ENCODE results near the gene HYI. TPM values are rescaled to one million over a fixed set of nuclear protein-coding genes. Genes with fewer than 3 reads are reported as not detected.

Gene HYI
- total RNA-seq, 2 donors from 2014 or later, result 34.4 to 34.8 TPM

DNA sequence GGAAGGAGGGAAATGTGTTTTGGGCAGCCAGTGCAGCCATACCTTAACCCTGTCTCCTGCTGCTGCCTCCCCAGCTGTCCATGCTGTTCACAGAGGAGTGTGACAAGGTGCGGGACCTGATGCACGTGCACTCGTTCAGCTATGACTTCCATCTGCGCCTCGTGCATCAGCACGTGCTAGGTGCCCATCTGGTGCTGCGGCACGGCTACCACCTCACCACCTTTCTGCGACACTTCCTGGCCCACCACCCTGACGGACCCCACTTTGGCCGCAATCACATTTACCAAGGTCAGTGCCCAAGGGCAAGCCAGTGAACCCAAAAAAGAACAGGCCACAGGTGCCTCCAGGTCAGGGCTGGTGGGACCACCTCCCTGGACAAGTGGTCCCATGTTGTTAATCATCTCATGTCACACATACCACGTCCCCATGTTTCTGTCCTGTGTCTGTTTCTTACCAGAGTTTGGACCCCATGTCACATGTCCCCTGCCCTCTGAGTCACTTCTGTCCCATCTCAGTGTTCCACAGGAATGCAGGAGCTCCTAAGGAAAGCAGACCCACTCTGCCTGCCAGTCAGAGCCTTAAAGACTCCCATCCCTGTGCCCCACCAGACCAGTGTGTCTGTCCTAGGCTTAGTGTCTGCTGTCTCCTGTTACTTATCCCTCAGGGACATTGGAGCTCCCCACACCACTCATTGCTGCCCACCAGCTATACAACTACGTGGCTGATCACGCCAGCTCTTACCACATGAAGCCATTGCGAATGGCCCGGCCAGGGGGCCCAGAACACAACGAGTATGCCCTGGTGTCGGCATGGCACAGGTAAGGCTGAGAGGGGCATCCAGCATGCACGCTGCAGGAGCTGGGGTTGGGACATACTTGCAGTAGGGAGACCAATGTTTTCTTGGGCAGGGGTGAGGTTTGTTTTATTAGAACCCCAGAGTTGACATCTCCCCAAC lies 6.6 kb downstream of the HYI start:
- 93 to 94% methylated on average over 17 to 19 of the region's 19 CpGs for WGBS, 2 experiments (ENCODE audit: insufficient coverage in 1 of 2, insufficient read length in 1 of 2)
- Histone ChIP-seq H3K9ac (ENCODE audit: extremely low read depth, low read length, poor library complexity, severe bottlenecking) (no peak overlapping the region), H3K4me1 (ENCODE audit: control insufficient read depth, insufficient read depth, low read length) (no peaks in the 10 kb centered on the region), H3K27ac (ENCODE audit: low read depth, low read length) (no peak overlapping the region), H3K36me3 (ENCODE audit: control insufficient read depth, insufficient read depth, low read length) (peaks cover 73% of the 10 kb centered on the region), H3K27me3 (ENCODE audit: control insufficient read depth, insufficient read depth, low read length, poor library complexity, severe bottlenecking) (no peaks in the 10 kb centered on the region), H3K9me3 (ENCODE audit: control insufficient read depth, low read length) (no peaks in the 10 kb centered on the region), H3K4me3 (ENCODE audit: low read length) (no peak overlapping the region)
- no peaks in the 10 kb centered on the region for H3K27me3 Mint-ChIP-seq (ENCODE audit: insufficient read depth)
- peaks cover 21% of the 10 kb centered on the region for H3K4me1 Mint-ChIP-seq
- DNase-seq, result peak; percentile 29
- no peaks in the 10 kb centered on the region for H3K9me3 Mint-ChIP-seq
- no peak overlapping the region for H3K4me3 Mint-ChIP-seq
- H3K27ac Mint-ChIP-seq, result peak overlapping the region; percentile 13
- TF ChIP-seq, protein P1, sequence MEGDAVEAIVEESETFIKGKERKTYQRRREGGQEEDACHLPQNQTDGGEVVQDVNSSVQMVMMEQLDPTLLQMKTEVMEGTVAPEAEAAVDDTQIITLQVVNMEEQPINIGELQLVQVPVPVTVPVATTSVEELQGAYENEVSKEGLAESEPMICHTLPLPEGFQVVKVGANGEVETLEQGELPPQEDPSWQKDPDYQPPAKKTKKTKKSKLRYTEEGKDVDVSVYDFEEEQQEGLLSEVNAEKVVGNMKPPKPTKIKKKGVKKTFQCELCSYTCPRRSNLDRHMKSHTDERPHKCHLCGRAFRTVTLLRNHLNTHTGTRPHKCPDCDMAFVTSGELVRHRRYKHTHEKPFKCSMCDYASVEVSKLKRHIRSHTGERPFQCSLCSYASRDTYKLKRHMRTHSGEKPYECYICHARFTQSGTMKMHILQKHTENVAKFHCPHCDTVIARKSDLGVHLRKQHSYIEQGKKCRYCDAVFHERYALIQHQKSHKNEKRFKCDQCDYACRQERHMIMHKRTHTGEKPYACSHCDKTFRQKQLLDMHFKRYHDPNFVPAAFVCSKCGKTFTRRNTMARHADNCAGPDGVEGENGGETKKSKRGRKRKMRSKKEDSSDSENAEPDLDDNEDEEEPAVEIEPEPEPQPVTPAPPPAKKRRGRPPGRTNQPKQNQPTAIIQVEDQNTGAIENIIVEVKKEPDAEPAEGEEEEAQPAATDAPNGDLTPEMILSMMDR (conservative IDR thresholded peaks at IDR 0.05), result no peak
- H3K36me3 Mint-ChIP-seq (ENCODE audit: low read depth), result peaks cover 90% of the 10 kb centered on the region

DNA sequence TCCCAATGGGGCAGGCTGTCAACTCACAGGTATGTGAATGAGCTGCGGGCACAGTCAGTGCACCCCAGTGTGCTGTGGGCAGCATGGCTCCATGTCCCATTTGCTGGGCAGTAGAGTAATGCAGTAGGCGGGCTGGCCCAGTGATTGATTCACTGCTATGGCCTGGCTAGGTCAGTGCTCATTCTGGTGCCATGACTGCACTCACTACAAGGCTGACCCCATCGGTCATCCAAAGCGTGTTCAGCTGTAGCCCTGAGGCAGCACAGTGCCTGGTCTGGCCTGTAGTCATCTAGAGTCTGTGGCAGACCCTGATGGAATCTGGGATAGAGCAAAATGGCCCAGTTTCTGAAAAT lies 7.4 kb downstream of the HYI start:
- no peak overlapping the region for H3K4me3 ChIP-seq (ENCODE audit: low read length)
- Mint-ChIP-seq H3K36me3 (ENCODE audit: low read depth) (peaks cover 86% of the 10 kb centered on the region), H3K27me3 (ENCODE audit: insufficient read depth) (no peaks in the 10 kb centered on the region), H3K4me1 (peaks cover 18% of the 10 kb centered on the region), H3K4me3 (no peak overlapping the region), H3K27ac (no peak overlapping the region), H3K9me3 (no peaks in the 10 kb centered on the region)
- no peak for DNase-seq
- H3K9ac ChIP-seq (ENCODE audit: extremely low read depth, low read length, poor library complexity, severe bottlenecking), result no peak overlapping the region
- no peaks in the 10 kb centered on the region for H3K4me1 ChIP-seq (ENCODE audit: control insufficient read depth, insufficient read depth, low read length)
- no peak overlapping the region for H3K27ac ChIP-seq (ENCODE audit: low read depth, low read length)
- 94 to 100% methylated on average over 2 to 4 of the region's 4 CpGs for WGBS, 2 experiments (ENCODE audit: insufficient coverage in 1 of 2, insufficient read length in 1 of 2)
- TF ChIP-seq, protein P1 (conservative IDR thresholded peaks at IDR 0.05), result no peak
- H3K27me3 ChIP-seq (ENCODE audit: control insufficient read depth, insufficient read depth, low read length, poor library complexity, severe bottlenecking), result no peaks in the 10 kb centered on the region
- H3K9me3 ChIP-seq (ENCODE audit: control insufficient read depth, low read length), result no peaks in the 10 kb centered on the region
- peaks cover 66% of the 10 kb centered on the region for H3K36me3 ChIP-seq (ENCODE audit: control insufficient read depth, insufficient read depth, low read length)

DNA sequence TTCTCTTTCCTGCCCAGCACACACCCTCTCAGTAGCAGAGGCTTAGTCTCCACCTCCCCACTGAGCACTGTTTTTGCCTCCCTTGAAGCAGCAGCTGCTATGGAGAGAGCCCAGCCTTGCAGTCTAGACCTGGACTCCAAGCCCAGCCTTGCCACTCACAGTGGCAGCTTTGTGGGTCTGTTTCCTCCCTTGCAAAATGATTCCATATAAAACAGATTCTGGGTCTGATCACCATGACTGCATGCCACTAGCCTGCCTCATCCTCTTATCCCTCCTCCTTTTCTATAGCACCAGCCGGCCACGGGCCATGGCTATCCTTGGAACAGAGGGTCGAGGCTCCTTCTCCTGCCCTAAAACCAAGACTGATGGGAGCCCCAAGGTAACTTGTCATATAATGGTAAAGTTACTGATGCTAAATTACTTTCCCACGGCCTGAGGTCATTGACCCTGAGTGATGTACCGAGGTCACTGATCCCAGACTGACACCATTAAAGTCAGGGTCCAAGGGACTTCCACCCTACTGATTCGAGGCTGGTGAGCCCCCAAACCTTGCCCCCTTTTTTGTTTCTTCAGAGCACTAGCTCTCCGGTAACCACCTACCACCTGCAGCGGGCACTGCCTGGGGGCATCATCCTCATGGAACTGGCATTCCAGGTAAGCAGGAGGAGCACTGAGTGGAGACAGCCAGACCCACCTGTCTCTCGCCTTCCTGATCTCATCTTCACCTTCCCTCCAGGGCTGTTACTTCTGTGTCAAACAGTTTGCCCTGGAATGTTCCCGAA lies 7.9 kb downstream of the HYI start:
- H3K27ac ChIP-seq (ENCODE audit: low read depth, low read length), result no peak overlapping the region
- H3K27me3 ChIP-seq (ENCODE audit: control insufficient read depth, insufficient read depth, low read length, poor library complexity, severe bottlenecking), result no peaks in the 10 kb centered on the region
- TF ChIP-seq, protein P1 (conservative IDR thresholded peaks at IDR 0.05), result no peak
- no peak overlapping the region for H3K4me3 Mint-ChIP-seq
- peaks cover 18% of the 10 kb centered on the region for H3K4me1 Mint-ChIP-seq
- no peak overlapping the region for H3K27ac Mint-ChIP-seq
- H3K27me3 Mint-ChIP-seq (ENCODE audit: insufficient read depth), result no peaks in the 10 kb centered on the region
- no peaks in the 10 kb centered on the region for H3K9me3 ChIP-seq (ENCODE audit: control insufficient read depth, low read length)
- no peak overlapping the region for H3K4me3 ChIP-seq (ENCODE audit: low read length)
- 92% methylated on average over 2 to 10 of the region's 10 CpGs for WGBS, 2 experiments (ENCODE audit: insufficient coverage in 1 of 2, insufficient read length in 1 of 2)
- peaks cover 60% of the 10 kb centered on the region for H3K36me3 ChIP-seq (ENCODE audit: control insufficient read depth, insufficient read depth, low read length)
- peaks cover 86% of the 10 kb centered on the region for H3K36me3 Mint-ChIP-seq (ENCODE audit: low read depth)
- no peaks in the 10 kb centered on the region for H3K4me1 ChIP-seq (ENCODE audit: control insufficient read depth, insufficient read depth, low read length)
- no peaks in the 10 kb centered on the region for H3K9me3 Mint-ChIP-seq
- peak; percentile 29 for DNase-seq
- no peak overlapping the region for H3K9ac ChIP-seq (ENCODE audit: extremely low read depth, low read length, poor library complexity, severe bottlenecking)
